Lower lobe of right lung (tissue), 2 donors: ENCODE data around the gene DPRX. TPM values are rescaled to one million over a fixed set of nuclear protein-coding genes. Genes with fewer than 3 reads are reported as not detected.

Experiments
- ATAC-seq, 2 donors: fragments of 200-7000 bp; cut with Tn5 transposase; one replicate each; pipeline ENCODE4 v1.9.1; 2020 to 2022; ENCODE audit warnings: mild to moderate bottlenecking in 2 of 2, moderate library complexity in 2 of 2
- DNase-seq: peaks from one replicate; pipeline ENCODE4 v3.0.0-alpha.2; 2020
- H3K27ac ChIP-seq: fragments of 200-600 bp; one replicate; pipeline ENCODE4 v1.8.0; 2022
- H3K27me3 ChIP-seq: fragments of 200-600 bp; one replicate; pipeline ENCODE4 v1.8.0; 2022; ENCODE audit warnings: low read depth
- H3K36me3 ChIP-seq: fragments of 200-600 bp; one replicate; pipeline ENCODE4 v1.8.0; 2022; ENCODE audit warnings: mild to moderate bottlenecking
- H3K4me1 ChIP-seq: fragments of 200-600 bp; one replicate; pipeline ENCODE4 v1.8.0; 2022
- H3K4me3 ChIP-seq: fragments of 200-600 bp; one replicate; pipeline ENCODE4 v1.8.0; 2022; ENCODE audit warnings: mild to moderate bottlenecking
- H3K9me3 ChIP-seq: fragments of 200-600 bp; one replicate; pipeline ENCODE4 v1.8.0; 2022
- intact Hi-C: fragments of 100-400 bp; cut with DNase I; formaldehyde crosslinking; loops from one replicate; pipeline ENCODE4 v1.11.0; 2022
- total RNA-seq: library from RNA; stranded (reverse); fragmentation: NEBNext Ultra II Directional; extraction: Animal tissue kit (Norgen Biotek cat#: 25700); gene quantifications from one replicate; pipeline ENCODE4 v1.2.1, GENCODE V29; 2021
- TF ChIP-seq, protein P1 (sequence below): fragments of 200-600 bp; IDR thresholded peaks from one replicate; pipeline ENCODE4 v1.8.0; 2022; ENCODE audit warnings: antibody characterized with exemption, mild to moderate bottlenecking
- donor health status: DM: no; HTN: yes; CAD: no; lungs with severe emphysema.

The DPRX gene
- total RNA-seq, 1 donor from 2014 or later, result not detected

GRCh38 chr19:53647350-53647749 is 15.6 kb downstream of the DPRX start:
- ATAC-seq (no peak), DNase-seq (no peak)
- Histone ChIP-seq H3K4me1 (no peaks in the 10 kb centered on the region), H3K9me3 (peaks cover 12% of the 10 kb centered on the region), H3K27me3 (no peaks in the 10 kb centered on the region), H3K27ac (no peak overlapping the region), H3K36me3 (no peaks in the 10 kb centered on the region), H3K4me3 (no peak overlapping the region)
- TF ChIP-seq, protein P1, sequence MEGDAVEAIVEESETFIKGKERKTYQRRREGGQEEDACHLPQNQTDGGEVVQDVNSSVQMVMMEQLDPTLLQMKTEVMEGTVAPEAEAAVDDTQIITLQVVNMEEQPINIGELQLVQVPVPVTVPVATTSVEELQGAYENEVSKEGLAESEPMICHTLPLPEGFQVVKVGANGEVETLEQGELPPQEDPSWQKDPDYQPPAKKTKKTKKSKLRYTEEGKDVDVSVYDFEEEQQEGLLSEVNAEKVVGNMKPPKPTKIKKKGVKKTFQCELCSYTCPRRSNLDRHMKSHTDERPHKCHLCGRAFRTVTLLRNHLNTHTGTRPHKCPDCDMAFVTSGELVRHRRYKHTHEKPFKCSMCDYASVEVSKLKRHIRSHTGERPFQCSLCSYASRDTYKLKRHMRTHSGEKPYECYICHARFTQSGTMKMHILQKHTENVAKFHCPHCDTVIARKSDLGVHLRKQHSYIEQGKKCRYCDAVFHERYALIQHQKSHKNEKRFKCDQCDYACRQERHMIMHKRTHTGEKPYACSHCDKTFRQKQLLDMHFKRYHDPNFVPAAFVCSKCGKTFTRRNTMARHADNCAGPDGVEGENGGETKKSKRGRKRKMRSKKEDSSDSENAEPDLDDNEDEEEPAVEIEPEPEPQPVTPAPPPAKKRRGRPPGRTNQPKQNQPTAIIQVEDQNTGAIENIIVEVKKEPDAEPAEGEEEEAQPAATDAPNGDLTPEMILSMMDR, result no peak
- intact Hi-C loops, result no loop called here

DNA sequence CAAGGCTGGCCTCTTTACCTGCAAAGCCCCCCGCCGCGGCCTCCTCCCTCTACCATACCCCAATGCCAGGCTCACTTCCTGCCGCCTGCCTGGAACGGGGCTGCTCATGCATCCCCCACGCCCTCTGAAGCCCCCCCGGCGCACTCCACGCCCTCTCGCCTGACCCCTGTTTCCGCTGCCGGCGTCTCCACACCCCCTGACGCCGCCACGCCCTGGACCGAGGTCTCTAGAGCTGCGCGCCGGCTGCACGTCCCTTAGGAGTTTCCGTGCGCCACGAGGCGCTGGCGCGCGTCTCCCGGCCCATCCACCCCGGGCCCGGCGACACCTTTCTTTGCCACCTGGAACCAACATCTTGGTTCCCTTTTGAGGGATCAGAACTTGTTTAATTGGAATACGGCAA is 16.0 kb downstream of the DPRX start:
- intact Hi-C loops, result no loop called here
- H3K9me3 ChIP-seq, result peaks cover 12% of the 10 kb centered on the region
- no peaks in the 10 kb centered on the region for H3K36me3 ChIP-seq
- no peak overlapping the region for H3K27ac ChIP-seq
- H3K4me3 ChIP-seq, result no peak overlapping the region
- DNase-seq (no peak), ATAC-seq (no peak)
- no peaks in the 10 kb centered on the region for H3K27me3 ChIP-seq
- TF ChIP-seq, protein P1, result no peak
- H3K4me1 ChIP-seq, result no peaks in the 10 kb centered on the region

DNA sequence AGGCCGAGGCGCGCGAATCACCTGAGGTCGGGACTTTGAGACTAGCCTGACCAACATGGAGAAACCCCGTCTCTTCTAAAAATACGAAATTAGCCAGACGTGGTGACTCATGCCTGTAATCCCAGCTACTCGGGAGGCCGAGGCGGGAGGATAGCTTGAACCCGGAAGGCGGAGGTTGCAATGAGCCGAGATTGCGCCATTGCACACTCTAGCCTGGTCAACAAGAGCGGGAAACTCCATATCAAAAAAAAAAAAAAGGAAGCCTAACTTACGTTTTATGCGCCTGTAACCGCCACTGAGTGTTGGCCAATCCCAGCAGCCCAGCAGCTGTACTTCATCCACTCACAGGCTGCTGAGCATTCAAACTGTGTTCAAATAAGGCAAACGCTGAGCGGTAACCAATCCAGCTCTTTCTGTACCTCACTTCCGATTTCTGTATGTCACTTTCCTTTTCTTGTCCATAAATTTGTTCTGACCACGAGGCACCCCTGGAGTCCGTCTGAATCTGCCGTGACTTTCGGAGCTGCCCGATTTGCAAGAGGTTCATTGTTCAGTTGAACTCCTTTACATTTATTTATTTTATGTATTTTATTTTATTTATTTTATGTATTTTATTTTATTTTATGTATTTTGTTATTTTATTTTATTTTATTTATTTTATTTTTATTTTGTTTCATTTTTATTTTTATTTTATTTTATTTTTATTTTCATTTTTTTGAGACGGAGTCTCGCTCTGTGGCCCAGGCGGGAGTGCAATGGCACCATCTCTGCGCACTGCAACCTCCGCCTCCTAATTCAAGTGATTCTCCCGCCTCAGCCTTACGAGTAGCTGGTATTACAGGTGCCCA is 18.2 kb downstream of the DPRX start:
- TF ChIP-seq, protein P1, result no peak
- H3K36me3 ChIP-seq, result no peaks in the 10 kb centered on the region
- H3K4me1 ChIP-seq, result no peaks in the 10 kb centered on the region
- no peak for DNase-seq
- ATAC-seq, result no peak
- peaks cover 12% of the 10 kb centered on the region for H3K9me3 ChIP-seq
- no peak overlapping the region for H3K4me3 ChIP-seq
- intact Hi-C loops, result no loop called here
- no peak overlapping the region for H3K27ac ChIP-seq
- no peaks in the 10 kb centered on the region for H3K27me3 ChIP-seq

GRCh38 chr19:53652476-53652875 is 20.7 kb downstream of the DPRX start:
- Histone ChIP-seq H3K27me3 (no peaks in the 10 kb centered on the region), H3K4me1 (no peaks in the 10 kb centered on the region), H3K36me3 (no peaks in the 10 kb centered on the region), H3K4me3 (no peak overlapping the region), H3K27ac (no peak overlapping the region), H3K9me3 (peaks cover 12% of the 10 kb centered on the region)
- TF ChIP-seq, protein P1, result no peak
- ATAC-seq (no peak), DNase-seq (no peak)
- intact Hi-C loops, result no loop called here

DNA sequence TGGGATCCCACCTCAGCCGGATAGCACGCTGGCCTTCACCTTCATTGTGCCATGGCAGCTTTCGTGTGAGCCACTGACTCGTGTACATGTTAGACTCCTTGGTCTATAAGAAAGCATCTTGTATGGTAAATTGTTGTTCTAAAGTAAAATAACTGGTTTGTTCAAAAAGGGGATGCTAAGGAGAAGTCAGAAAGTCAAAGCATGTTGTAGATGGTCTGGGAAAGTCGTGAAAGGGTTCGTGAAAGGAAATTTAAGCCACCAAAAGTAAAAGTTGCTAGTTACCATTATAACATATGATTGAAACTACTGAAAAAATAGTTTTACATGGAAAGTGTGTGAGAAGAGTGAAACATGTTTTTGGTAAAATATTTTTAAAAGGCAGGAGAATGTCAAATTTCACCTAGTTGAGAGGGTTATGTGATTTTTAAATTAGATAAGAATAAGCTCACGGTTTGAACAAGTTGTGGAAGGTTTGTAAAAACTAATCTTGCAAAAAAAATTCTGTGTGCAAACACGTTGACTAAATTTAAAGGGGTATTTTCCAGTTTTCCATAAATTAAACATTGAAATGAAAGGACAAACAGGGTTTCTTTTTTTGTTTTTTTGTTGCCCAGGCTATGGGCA is 23.4 kb downstream of the DPRX start:
- H3K27ac ChIP-seq, result no peak overlapping the region
- no peak for ATAC-seq
- intact Hi-C loops, result no loop called here
- no peaks in the 10 kb centered on the region for H3K36me3 ChIP-seq
- no peaks in the 10 kb centered on the region for H3K9me3 ChIP-seq
- no peak for DNase-seq
- TF ChIP-seq, protein P1, result no peak
- H3K4me3 ChIP-seq, result no peak overlapping the region
- no peaks in the 10 kb centered on the region for H3K27me3 ChIP-seq
- H3K4me1 ChIP-seq, result no peaks in the 10 kb centered on the region
